Measurements from ENCODE around the gene RELCH.

DNA sequence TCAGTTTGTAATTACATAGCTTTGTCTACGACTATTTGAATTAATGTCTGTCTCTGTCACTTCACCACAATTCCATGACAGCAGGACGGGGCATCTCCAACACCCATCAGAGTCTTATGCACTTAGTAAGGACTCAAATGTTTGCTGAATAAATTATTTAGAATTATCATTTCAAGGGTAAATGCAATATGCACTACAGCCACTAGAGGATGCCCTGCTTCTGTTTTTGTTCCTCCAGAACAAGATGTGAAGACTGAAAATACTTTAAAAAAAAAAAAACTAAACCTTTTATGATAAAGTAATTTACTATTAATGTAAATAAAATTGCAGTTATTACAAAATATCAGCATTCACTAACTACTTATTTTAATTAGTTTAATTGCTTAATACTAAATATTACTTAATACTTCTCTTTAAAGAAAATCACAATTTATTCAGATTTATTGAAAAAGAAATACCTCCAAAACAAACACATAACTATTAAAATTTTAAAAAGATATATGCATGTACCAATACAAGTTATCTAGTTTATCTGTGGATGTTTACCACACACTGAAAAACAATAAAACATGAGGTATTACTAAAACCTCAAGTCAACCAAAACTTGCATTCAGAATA is 3.4 kb upstream of the RELCH start:
- TF ChIP-seq POLR2AphosphoS5 (IDR thresholded peaks at IDR 0.05; ENCODE audit: low read depth, low read length) (no peak), POLR2A (IDR thresholded peaks at IDR 0.05; ENCODE audit: low read depth, low read length) (no peak), TAF1 (IDR thresholded peaks at IDR 0.05; ENCODE audit: borderline replicate concordance, low read depth, low read length) (no peak)

All from GM12892 (cell line).